OCI-LY1 (cell line): Measurements from ENCODE around the gene FANCI.

Experiments
- H2AFZ ChIP-seq: fragments of 200-600 bp; sonication (generic), shearing (Covaris generic); 2 replicates; pipeline ENCODE4 v1.6.0; 2014; ENCODE audit warnings: antibody characterized with exemption, mild to moderate bottlenecking, low read length
- H3F3A ChIP-seq: fragments of 200-600 bp; sonication (generic), shearing (Covaris generic); 2 replicates; pipeline ENCODE4 v1.6.0; 2014; ENCODE audit warnings: mild to moderate bottlenecking, antibody characterized with exemption, low read length, moderate library complexity; ENCODE audit not compliant: insufficient read depth
- H3K27ac ChIP-seq: fragments of 200-600 bp; sonication (generic); 2 replicates; pipeline ENCODE4 v1.5.1; 2014; ENCODE audit warnings: low read length, mixed run types, mild to moderate bottlenecking, low read depth; ENCODE audit not compliant: poor library complexity, severe bottlenecking
- H3K27me3 ChIP-seq: fragments of 200-600 bp; sonication (generic); 2 replicates; pipeline ENCODE4 v1.6.0; 2014; ENCODE audit warnings: antibody characterized with exemption, mild to moderate bottlenecking, low read length, moderate library complexity; ENCODE audit not compliant: insufficient read depth
- H3K36me3 ChIP-seq: fragments of 200-600 bp; sonication (generic); 2 replicates; pipeline ENCODE4 v1.6.1; 2014; ENCODE audit warnings: mild to moderate bottlenecking, antibody characterized with exemption, low read length, moderate library complexity, mixed read lengths; ENCODE audit not compliant: insufficient read depth
- H3K4me1 ChIP-seq: fragments of 200-600 bp; sonication (generic); 2 replicates; pipeline ENCODE4 v1.5.1; 2014; ENCODE audit warnings: mild to moderate bottlenecking, low read length, moderate library complexity; ENCODE audit not compliant: insufficient read depth, severe bottlenecking
- H3K4me2 ChIP-seq: fragments of 200-600 bp; sonication (generic), shearing (Covaris generic); 2 replicates; pipeline ENCODE4 v1.6.1; 2014; ENCODE audit warnings: low read length
- H3K4me3 ChIP-seq: fragments of 200-600 bp; sonication (generic); 2 replicates; pipeline ENCODE4 v1.5.1; 2014; ENCODE audit warnings: low read length, low read depth, mild to moderate bottlenecking, mixed read lengths; ENCODE audit not compliant: poor library complexity, severe bottlenecking
- H3K79me2 ChIP-seq: fragments of 200-600 bp; shearing (Covaris generic); 2 replicates; pipeline ENCODE4 v1.6.1; 2016; ENCODE audit warnings: mixed run types, low read length, mixed read lengths; ENCODE audit not compliant: insufficient read depth
- H3K9ac ChIP-seq: fragments of 200-600 bp; sonication (generic), shearing (Covaris generic); 2 replicates; pipeline ENCODE4 v1.6.1; 2014; ENCODE audit warnings: mild to moderate bottlenecking, low read length, mixed read lengths
- H3K9me2 ChIP-seq: fragments of 200-600 bp; sonication (generic), shearing (Covaris generic); 2 replicates; pipeline ENCODE4 v1.6.1; 2014; ENCODE audit warnings: low read depth, mild to moderate bottlenecking, low read length, mixed read lengths
- H3K9me3 ChIP-seq: fragments of 200-600 bp; shearing (Covaris generic); 2 replicates; pipeline ENCODE4 v1.6.1; 2014; ENCODE audit warnings: low read length, mixed read lengths
- H4K20me1 ChIP-seq: fragments of 200-600 bp; sonication (generic), shearing (Covaris generic); 2 replicates; pipeline ENCODE4 v1.6.0; 2016; ENCODE audit warnings: mild to moderate bottlenecking, low read length; ENCODE audit not compliant: insufficient read depth
- CTCF ChIP-seq: fragments of 200-600 bp; sonication (generic), shearing (Covaris generic); IDR thresholded peaks from 2 replicates; pipeline ENCODE4 v1.5.1; 2017; ENCODE audit warnings: mild to moderate bottlenecking, antibody characterized with exemption, low read length, moderate library complexity, mixed read lengths
- EZH2 ChIP-seq: fragments of 200-600 bp; sonication (generic), shearing (Covaris generic); IDR thresholded peaks from 2 replicates; pipeline ENCODE4 v1.8.0; 2017; ENCODE audit warnings: borderline replicate concordance, mixed run types, mild to moderate bottlenecking, antibody characterized with exemption, low read length, moderate library complexity, mixed read lengths

The FANCI gene

GRCh38 chr15:89196241-89196640 is 47.5 kb upstream of the FANCI start:
- no peak overlapping the region for H3K4me3 ChIP-seq
- H3K27ac ChIP-seq = no peak overlapping the region
- no peaks in the 10 kb centered on the region for H3F3A ChIP-seq
- TF ChIP-seq CTCF = no peak
- no peaks in the 10 kb centered on the region for H3K79me2 ChIP-seq
- H2AFZ ChIP-seq = no peak overlapping the region
- H4K20me1 ChIP-seq = no peaks in the 10 kb centered on the region
- no peaks in the 10 kb centered on the region for H3K9me2 ChIP-seq
- no peaks in the 10 kb centered on the region for H3K27me3 ChIP-seq
- no peak overlapping the region for H3K9ac ChIP-seq
- no peaks in the 10 kb centered on the region for H3K9me3 ChIP-seq
- H3K4me2 ChIP-seq = no peak overlapping the region
- H3K4me1 ChIP-seq = peaks cover 10% of the 10 kb centered on the region
- peaks cover 36% of the 10 kb centered on the region; the same call in 1 of the 2 replicates for H3K36me3 ChIP-seq

DNA sequence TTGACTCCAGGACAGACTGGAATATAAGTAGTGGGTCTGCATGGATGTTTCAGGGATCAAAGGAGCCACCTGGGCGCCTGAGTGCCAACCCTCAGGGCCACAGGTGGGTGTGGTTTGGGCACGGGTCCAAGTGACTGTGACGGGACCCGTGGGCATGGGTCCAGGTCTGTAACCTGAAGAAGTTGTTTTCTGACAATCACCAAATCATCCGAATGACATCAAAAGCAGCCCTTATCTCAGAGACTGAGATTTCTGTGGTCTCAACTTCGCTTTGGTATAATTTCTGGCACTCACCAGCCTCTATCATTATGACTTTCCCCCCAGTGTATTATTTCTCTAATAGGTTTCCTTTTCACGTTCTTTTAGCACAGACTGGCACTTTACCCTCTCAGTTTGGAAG is 46.8 kb upstream of the FANCI start:
- Histone ChIP-seq H3K4me3 (no peak overlapping the region), H4K20me1 (no peaks in the 10 kb centered on the region), H3K9me2 (no peaks in the 10 kb centered on the region), H3K27ac (no peak overlapping the region), H3K9me3 (no peaks in the 10 kb centered on the region), H3K4me2 (no peak overlapping the region), H2AFZ (no peak overlapping the region), H3K9ac (no peak overlapping the region), H3K4me1 (peaks cover 10% of the 10 kb centered on the region), H3F3A (no peaks in the 10 kb centered on the region), H3K79me2 (no peaks in the 10 kb centered on the region), H3K27me3 (no peaks in the 10 kb centered on the region), H3K36me3 (peaks cover 36% of the 10 kb centered on the region; the same call in 1 of the 2 replicates)
- TF ChIP-seq EZH2 (no peak), CTCF (no peak)

DNA sequence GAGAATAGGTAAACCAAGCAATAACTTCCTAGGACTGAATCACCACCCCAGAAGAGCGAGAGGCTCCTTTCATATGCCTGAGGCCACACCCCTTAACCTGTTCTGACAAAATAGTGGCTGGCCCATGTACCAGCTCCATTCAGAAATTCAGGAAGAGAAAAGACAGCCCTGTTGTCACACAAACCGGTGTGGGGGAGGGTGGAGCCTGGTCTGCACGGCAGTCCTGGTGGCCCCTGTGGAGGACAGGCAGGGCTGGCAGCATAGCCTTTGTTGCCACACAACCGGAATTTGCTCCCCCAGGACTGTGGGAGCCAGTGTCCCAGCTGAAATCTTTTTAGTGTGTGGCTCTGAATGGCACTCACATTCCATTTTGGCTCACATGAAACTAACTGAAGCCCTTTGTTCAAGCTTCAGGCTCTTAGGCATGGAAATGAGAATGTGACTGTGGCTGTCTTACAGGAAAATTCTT is 46.2 kb upstream of the FANCI start:
- H3K4me1 ChIP-seq = peaks cover 10% of the 10 kb centered on the region
- H3K9me3 ChIP-seq = no peaks in the 10 kb centered on the region
- TF ChIP-seq EZH2 = no peak
- TF ChIP-seq CTCF = no peak
- no peaks in the 10 kb centered on the region for H3F3A ChIP-seq
- H3K4me2 ChIP-seq = no peak overlapping the region
- H3K36me3 ChIP-seq = peaks cover 35% of the 10 kb centered on the region; the same call in 1 of the 2 replicates
- H2AFZ ChIP-seq = no peak overlapping the region
- no peak overlapping the region for H3K27ac ChIP-seq
- H3K4me3 ChIP-seq = no peak overlapping the region
- H3K9ac ChIP-seq = no peak overlapping the region; the same call in 1 of the 2 replicates
- no peaks in the 10 kb centered on the region for H3K9me2 ChIP-seq
- no peaks in the 10 kb centered on the region for H3K27me3 ChIP-seq
- no peaks in the 10 kb centered on the region for H4K20me1 ChIP-seq
- no peaks in the 10 kb centered on the region for H3K79me2 ChIP-seq
